GM23338 (cell line): ENCODE results near the gene PHF21A.

ENCODE experiments used
- CREB1 ChIP-seq: fragments of 250-450 bp; sonication (Bioruptor Pico); IDR thresholded peaks from 2 replicates; pipeline ENCODE4 v1.5.0; 2020; ENCODE audit warnings: low read depth, mild to moderate bottlenecking, moderate library complexity
- CTCF ChIP-seq, 2 experiments: fragments of 200-600 bp in 1 of 2; sonication (generic) in 1 of 2; conservative IDR thresholded peaks; 2 replicates each; pipeline versions ENCODE4 v1.5.1 to v1.6.1; 2016 to 2017; ENCODE audit warnings: antibody characterized with exemption in 2 of 2, low read depth in 2 of 2, mild to moderate bottlenecking in 2 of 2, moderate library complexity in 1 of 2
- ETS1 ChIP-seq: IDR thresholded peaks from 2 replicates; pipeline ENCODE4 v1.6.1; 2016; ENCODE audit warnings: antibody characterized with exemption
- EZH2 ChIP-seq: fragments of 200-600 bp; sonication (generic); IDR thresholded peaks from one replicate; pipeline ENCODE4 v1.8.0; 2017; ENCODE audit warnings: antibody characterized with exemption, mild to moderate bottlenecking, low read depth; ENCODE audit not compliant: unreplicated experiment
- EZH2phosphoT487 ChIP-seq: fragments of 200-600 bp; sonication (generic); IDR thresholded peaks from one replicate; pipeline ENCODE4 v1.8.1; 2018; ENCODE audit warnings: antibody characterized with exemption; ENCODE audit not compliant: unreplicated experiment
- JUNB ChIP-seq: IDR thresholded peaks from one replicate; pipeline ENCODE4 v1.6.1; 2016; ENCODE audit warnings: antibody characterized with exemption; ENCODE audit not compliant: unreplicated experiment
- POLR2AphosphoS5 ChIP-seq: IDR thresholded peaks from 2 replicates; pipeline ENCODE4 v1.6.1; 2016; ENCODE audit warnings: antibody characterized with exemption, low read depth
- REST ChIP-seq: IDR thresholded peaks from one replicate; pipeline ENCODE4 v1.6.1; 2018; ENCODE audit warnings: antibody characterized with exemption; ENCODE audit not compliant: unreplicated experiment
- STAT1 ChIP-seq: IDR thresholded peaks from one replicate; pipeline ENCODE4 v1.6.1; 2016; ENCODE audit warnings: antibody characterized with exemption; ENCODE audit not compliant: unreplicated experiment
- ZNF114 ChIP-seq: fragments of 250-450 bp; sonication (Bioruptor Pico); IDR thresholded peaks from 2 replicates; pipeline ENCODE4 v1.5.0; 2020; ENCODE audit warnings: mild to moderate bottlenecking, moderate library complexity

- TF ChIP-seq EZH2phosphoT487 = no peak
- no peak for TF ChIP-seq REST
- TF ChIP-seq CTCF (conservative IDR thresholded peaks at IDR 0.05; ENCODE audit: low read depth in 2 of 2) = no peak
- TF ChIP-seq POLR2AphosphoS5 = no peak
- TF ChIP-seq EZH2 = no peak
- TF ChIP-seq STAT1 = no peak
- TF ChIP-seq CREB1 (CRISPR knock-in tag) = no peak
- TF ChIP-seq JUNB = no peak
- no peak for TF ChIP-seq ZNF114 (CRISPR knock-in tag)
- TF ChIP-seq ETS1 = no peak
These were observed 49.5 kb upstream of the PHF21A start for GRCh38 chr11:46170797-46171196.
